ENCODE results near the gene UMAD1. TPM values are rescaled to one million over a fixed set of nuclear protein-coding genes. Genes with fewer than 3 reads are reported as not detected.

UMAD1 gene
- total and polyA plus RNA-seq, 2 of the 13 experiments (the other 11 are each of a cell fraction or from before 2014, with no cell fraction given): 16.8 to 17.6 TPM

- no peak overlapping the region for H3K4me3 ChIP-seq (replicated peaks in 1 of 3; ENCODE audit: insufficient read depth in 1 of 3, low read depth in 2 of 3, low read length in 3 of 3)
- CTCF ChIA-PET (ENCODE audit: low intra/inter-chr PET ratio, low total read pairs): interaction anchor here (2.6 kb wide), 1 partner anchor 80 kb away, joined by 15 read pairs; no protein-coding TSS in a partner anchor
- H3K27ac ChIP-seq (ENCODE audit: extremely low read length, insufficient read depth, low read length): no peak overlapping the region
- no peak; the same call in 2 of the 3 replicates for ATAC-seq
- H3K9ac ChIP-seq (ENCODE audit: insufficient read depth, low read depth, low read length): no peak overlapping the region
- H2AFZ ChIP-seq (ENCODE audit: low read length): no peak overlapping the region
- no peaks in the 10 kb centered on the region for H3K9me3 ChIP-seq (ENCODE audit: low read length)
- WGBS (ENCODE audit: low lambda C conversion rate): 74% methylated on average over 5 of the region's 5 CpGs
- no TSS peak for BruUV-seq (replicated peaks)
- peaks cover 11% of the 10 kb centered on the region for H3K4me1 ChIP-seq (ENCODE audit: insufficient read depth, low read length)
- DNase-seq (ENCODE audit: low spot score): peak; percentile 48
- H3K79me2 ChIP-seq (ENCODE audit: insufficient read depth, low read length): no peaks in the 10 kb centered on the region
- TF ChIP-seq MEIS2 (CRISPR knock-in tag; IDR thresholded peaks at IDR 0.05) (no peak), ZBTB37 (CRISPR knock-in tag; IDR thresholded peaks at IDR 0.05) (no peak), STAG1 (CRISPR knock-in tag; IDR thresholded peaks at IDR 0.05) (peak; percentile 58), CTCF (CRISPR knock-in tag; IDR thresholded peaks at IDR 0.05) (peak; percentile 24; the same call in 1 of the 2 replicates), SMC3 (IDR thresholded peaks at IDR 0.05; ENCODE audit: low read length) (peak; percentile 28; the same call in 1 of the 2 replicates), ATAD3A (CRISPR knock-in tag; IDR thresholded peaks at IDR 0.05) (no peak)
- no peak overlapping the region for H3K4me2 ChIP-seq (ENCODE audit: low read depth, low read length)
- POLR2A ChIA-PET: no interaction called here
- no peak for FAIRE-seq
- H4K20me1 ChIP-seq (ENCODE audit: insufficient read depth, low read length): no peaks in the 10 kb centered on the region
- in situ Hi-C loops (cut with HindIII; ENCODE audit: extremely low pct_ligation_motif_present, low pct_unique_long_range_greater_than_20kb): no loop called here
- no peaks in the 10 kb centered on the region for H3K36me3 ChIP-seq (replicated peaks in 1 of 2; ENCODE audit: control insufficient read depth in 1 of 2, insufficient read depth in 2 of 2, low read length in 2 of 2)
- intact Hi-C loops (cut with micrococcal nuclease; ENCODE audit: unreplicated experiment): loop anchor here (1.0 to 10.0 kb wide), 6 partner anchors 80 to 453 kb away; partner anchors contain the start of gene UMAD1
- no peaks in the 10 kb centered on the region for H3K27me3 ChIP-seq (ENCODE audit: control insufficient read depth in 1 of 2, insufficient read depth in 2 of 2, low read length in 2 of 2)
Observed at GRCh38 chr7:7761340-7761973, 120.9 kb downstream of the UMAD1 start.
